Left colon (tissue), 2 donors: ENCODE measurements around the gene SIRT6. TPM values are rescaled to one million over a fixed set of nuclear protein-coding genes. Genes with fewer than 3 reads are reported as not detected.
"Not testable (repeated sequence)": the region's sequence is repeated elsewhere in the genome, so short reads cannot be mapped to it uniquely, and the experiment has no call there.

Source experiments
- ATAC-seq: fragments of 200-7000 bp; cut with Tn5 transposase; one replicate; pipeline ENCODE4 v1.9.1; 2020; ENCODE audit warnings: mild to moderate bottlenecking, moderate library complexity
- DNase-seq, 2 donors: peaks; one replicate each; pipeline ENCODE4 v3.0.0-alpha.2; 2020
- intact Hi-C, 2 donors: fragments of 100-400 bp; cut with DNase I in 1 of 2; cut with micrococcal nuclease in 1 of 2; formaldehyde crosslinking; loops; one replicate each; pipeline versions ENCODE4 v1.11.2 to v1.14.0; 2022; cut with DNase I, micrococcal nuclease
- total RNA-seq, 2 donors: library from RNA; stranded (reverse); fragmentation: NEBNext Ultra II Directional; extraction: Animal tissue kit (Norgen Biotek cat#: 25700); gene quantifications; one replicate each; pipeline ENCODE4 v1.2.1, GENCODE V29; 2021
- donor health status: DM: no; HTN: no; CAD: no.
- donor health status: DM: yes; HTN: yes; CAD: no.

Gene SIRT6
- total RNA-seq, 2 donors from 2014 or later: 96.1 to 149 TPM

GRCh38 chr19:4206818-4207484 lies 24.6 kb upstream of the SIRT6 start:
- intact Hi-C loops: loop anchor here in 1 of 2 donors (10.0 kb wide), 1 partner anchor 222 kb away; the partner anchor contains the start of gene EEF2
- no peak for DNase-seq
- ATAC-seq: peak; percentile 48

- DNase-seq: no peak
- intact Hi-C loops: loop anchor here in 1 of 2 donors (10.0 kb wide), 1 partner anchor 217 kb away; the partner anchor contains the start of gene EEF2
- ATAC-seq: no peak
These were observed 19.4 kb upstream of the SIRT6 start for GRCh38 chr19:4201798-4202197.

GRCh38 chr19:4200940-4201542 lies 18.7 kb upstream of the SIRT6 start:
- ATAC-seq: no peak
- intact Hi-C loops: loop anchor here in 1 of 2 donors (10.0 kb wide), 1 partner anchor 216 kb away; the partner anchor contains the start of gene EEF2
- DNase-seq: no peak

GRCh38 chr19:4199699-4200293 lies 17.4 kb upstream of the SIRT6 start:
- ATAC-seq: peak; percentile 80
- intact Hi-C loops: loop anchor here in 1 of 2 donors (10.0 kb wide), 1 partner anchor 215 kb away; the partner anchor contains the start of gene EEF2
- peak in 1 of 2 donors; percentile 62 for DNase-seq

GRCh38 chr19:4198467-4199126 lies 16.2 kb upstream of the SIRT6 start:
- intact Hi-C loops: no loop called here
- ATAC-seq: no peak

GRCh38 chr19:4197625-4198466 lies 15.5 kb upstream of the SIRT6 start:
- intact Hi-C loops: no loop called here
- DNase-seq: no peak
- no peak for ATAC-seq

More at GRCh38 chr19:4198467-4199126, 16.2 kb upstream of the SIRT6 start:
- no peak for DNase-seq

GRCh38 chr19:4197228-4197624 lies 14.9 kb upstream of the SIRT6 start:
- intact Hi-C loops: no loop called here
- ATAC-seq (no peak), DNase-seq (no peak)

- DNase-seq (no peak), ATAC-seq (no peak)
- intact Hi-C loops: no loop called here
These were observed 14.3 kb upstream of the SIRT6 start for GRCh38 chr19:4196587-4197148.

GRCh38 chr19:4196009-4196408 lies 13.6 kb upstream of the SIRT6 start:
- DNase-seq (no peak), ATAC-seq (no peak)
- intact Hi-C loops: no loop called here

- ATAC-seq: no peak
- DNase-seq: no peak
- intact Hi-C loops: no loop called here
These were observed 12.0 kb upstream of the SIRT6 start for GRCh38 chr19:4194353-4194752.

GRCh38 chr19:4192537-4192936 lies 10.2 kb upstream of the SIRT6 start:
- ATAC-seq, DNase-seq, intact Hi-C loops: not testable (repeated sequence)

- ATAC-seq (no peak), DNase-seq (no peak)
- intact Hi-C loops: no loop called here
These were observed 7.3 kb upstream of the SIRT6 start for GRCh38 chr19:4189641-4190040.

- intact Hi-C loops: no loop called here
- ATAC-seq (no peak), DNase-seq (no peak)
These were observed 5.2 kb upstream of the SIRT6 start for GRCh38 chr19:4187313-4188122.

GRCh38 chr19:4186087-4186993 lies 4.0 kb upstream of the SIRT6 start:
- ATAC-seq: peak; percentile 67
- DNase-seq: peak; percentile 78 to 91
- intact Hi-C loops: no loop called here

GRCh38 chr19:4185413-4186086 lies 3.2 kb upstream of the SIRT6 start:
- ATAC-seq (no peak), DNase-seq (no peak)
- intact Hi-C loops: no loop called here
